KMS-11 (cell line): Measurements from ENCODE around the gene JUP.

Experiments used
- H2AFZ ChIP-seq: fragments of 200-600 bp; sonication (generic); 2 replicates; pipeline ENCODE4 v1.6.1; 2016; ENCODE audit warnings: antibody characterized with exemption, mixed run types, low read depth
- H3K27ac ChIP-seq: fragments of 200-600 bp; sonication (generic); 2 replicates; pipeline ENCODE4 v1.6.1; 2016; ENCODE audit warnings: mild to moderate bottlenecking, mixed run types
- H3K27me3 ChIP-seq: fragments of 200-600 bp; sonication (generic); 2 replicates; pipeline ENCODE4 v1.6.1; 2017; ENCODE audit warnings: mild to moderate bottlenecking, low read depth, mixed run types, moderate library complexity; ENCODE audit not compliant: insufficient read depth
- H3K36me3 ChIP-seq: fragments of 200-600 bp; sonication (generic); 2 replicates; pipeline ENCODE4 v1.6.1; 2017; ENCODE audit warnings: mild to moderate bottlenecking, mixed run types; ENCODE audit not compliant: insufficient read depth
- H3K4me1 ChIP-seq: fragments of 200-600 bp; sonication (generic); 2 replicates; pipeline ENCODE4 v1.6.1; 2016; ENCODE audit warnings: mild to moderate bottlenecking, low read depth, mixed run types; ENCODE audit not compliant: poor library complexity, severe bottlenecking
- H3K4me2 ChIP-seq: fragments of 200-600 bp; sonication (generic); 2 replicates; pipeline ENCODE4 v1.7.0; 2016; ENCODE audit warnings: mild to moderate bottlenecking, mixed run types
- H3K4me3 ChIP-seq: fragments of 200-600 bp; sonication (generic); IDR thresholded peaks from 2 replicates; pipeline ENCODE4 v1.6.1; 2017; ENCODE audit warnings: low read depth, low read length, mixed read lengths; ENCODE audit not compliant: insufficient read depth
- H3K79me2 ChIP-seq: fragments of 200-600 bp; sonication (generic); 2 replicates; pipeline ENCODE4 v1.6.1; 2016; ENCODE audit warnings: low read depth, mixed run types; ENCODE audit not compliant: insufficient read depth
- H3K9ac ChIP-seq: fragments of 200-600 bp; sonication (generic); 2 replicates; pipeline ENCODE4 v1.6.1; 2016; ENCODE audit warnings: mild to moderate bottlenecking, mixed run types
- H4K20me1 ChIP-seq: fragments of 200-600 bp; sonication (generic); 2 replicates; pipeline ENCODE4 v1.6.1; 2016; ENCODE audit warnings: mild to moderate bottlenecking, mixed run types; ENCODE audit not compliant: insufficient read depth
- TF ChIP-seq, protein P1 (sequence below): fragments of 200-600 bp; sonication (generic); conservative IDR thresholded peaks from 2 replicates; pipeline ENCODE4 v1.6.1; 2017; ENCODE audit warnings: low read depth, mild to moderate bottlenecking, antibody characterized with exemption, low read length, moderate library complexity, mixed read lengths

The JUP gene

GRCh38 chr17:41784207-41784744, 2.2 kb downstream of the JUP start:
- H3K79me2 ChIP-seq = no peaks in the 10 kb centered on the region; the same call in 1 of the 2 replicates
- H4K20me1 ChIP-seq = no peaks in the 10 kb centered on the region
- H3K4me2 ChIP-seq = no peak overlapping the region; the same call in 1 of the 2 replicates
- no peak overlapping the region for H2AFZ ChIP-seq
- TF ChIP-seq, protein P1, sequence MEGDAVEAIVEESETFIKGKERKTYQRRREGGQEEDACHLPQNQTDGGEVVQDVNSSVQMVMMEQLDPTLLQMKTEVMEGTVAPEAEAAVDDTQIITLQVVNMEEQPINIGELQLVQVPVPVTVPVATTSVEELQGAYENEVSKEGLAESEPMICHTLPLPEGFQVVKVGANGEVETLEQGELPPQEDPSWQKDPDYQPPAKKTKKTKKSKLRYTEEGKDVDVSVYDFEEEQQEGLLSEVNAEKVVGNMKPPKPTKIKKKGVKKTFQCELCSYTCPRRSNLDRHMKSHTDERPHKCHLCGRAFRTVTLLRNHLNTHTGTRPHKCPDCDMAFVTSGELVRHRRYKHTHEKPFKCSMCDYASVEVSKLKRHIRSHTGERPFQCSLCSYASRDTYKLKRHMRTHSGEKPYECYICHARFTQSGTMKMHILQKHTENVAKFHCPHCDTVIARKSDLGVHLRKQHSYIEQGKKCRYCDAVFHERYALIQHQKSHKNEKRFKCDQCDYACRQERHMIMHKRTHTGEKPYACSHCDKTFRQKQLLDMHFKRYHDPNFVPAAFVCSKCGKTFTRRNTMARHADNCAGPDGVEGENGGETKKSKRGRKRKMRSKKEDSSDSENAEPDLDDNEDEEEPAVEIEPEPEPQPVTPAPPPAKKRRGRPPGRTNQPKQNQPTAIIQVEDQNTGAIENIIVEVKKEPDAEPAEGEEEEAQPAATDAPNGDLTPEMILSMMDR = no peak
- no peaks in the 10 kb centered on the region for H3K27me3 ChIP-seq
- no peak overlapping the region for H3K4me3 ChIP-seq
- no peaks in the 10 kb centered on the region for H3K36me3 ChIP-seq
- H3K27ac ChIP-seq = no peak overlapping the region
- H3K9ac ChIP-seq = no peak overlapping the region
- peaks cover 19% of the 10 kb centered on the region for H3K4me1 ChIP-seq

- H4K20me1 ChIP-seq = no peaks in the 10 kb centered on the region
- H3K79me2 ChIP-seq = no peaks in the 10 kb centered on the region; the same call in 1 of the 2 replicates
- TF ChIP-seq, protein P1 = no peak
- H3K9ac ChIP-seq = no peak overlapping the region
- no peak overlapping the region for H3K4me3 ChIP-seq
- H3K27ac ChIP-seq = no peak overlapping the region
- peaks cover 19% of the 10 kb centered on the region for H3K4me1 ChIP-seq
- H3K4me2 ChIP-seq = no peak overlapping the region
- no peaks in the 10 kb centered on the region for H3K36me3 ChIP-seq
- no peaks in the 10 kb centered on the region for H3K27me3 ChIP-seq
- H2AFZ ChIP-seq = no peak overlapping the region
Measured at GRCh38 chr17:41782142-41782541, 4.4 kb downstream of the JUP start.

DNA sequence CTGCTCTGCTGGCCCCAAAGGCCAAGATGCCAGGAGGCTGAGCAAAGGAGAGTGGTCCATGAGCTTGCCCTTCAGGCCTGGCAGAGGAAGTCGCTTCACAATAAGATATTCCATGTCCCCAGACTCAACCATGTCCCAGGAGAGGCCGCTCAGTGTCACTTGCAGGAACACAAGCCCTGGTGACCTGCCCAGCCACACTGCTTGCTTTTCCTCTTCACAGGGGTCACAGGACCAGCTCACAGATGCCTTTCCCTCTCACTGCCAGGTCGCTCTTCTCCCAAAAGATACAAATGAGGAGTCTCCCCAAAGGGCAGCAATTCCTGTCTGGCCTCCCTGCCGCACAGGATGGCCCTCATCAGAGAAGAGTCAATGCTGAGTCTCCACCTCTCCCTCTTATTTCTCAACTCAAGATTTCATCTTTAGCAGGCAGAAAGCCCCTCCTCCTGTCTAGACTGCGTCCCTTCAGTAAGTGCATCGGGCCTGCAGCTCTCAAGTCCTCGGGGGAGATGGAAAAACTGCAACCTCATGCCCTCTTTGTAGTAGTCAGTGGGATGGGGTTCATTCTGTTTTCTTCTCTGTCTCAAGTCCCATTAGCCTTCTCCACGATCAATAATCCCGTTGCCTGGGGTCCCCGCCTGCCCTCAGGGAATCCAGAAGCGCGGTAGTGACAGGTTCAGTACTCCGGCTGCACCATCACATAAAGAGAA, 5.0 kb downstream of the JUP start:
- H3K4me2 ChIP-seq = no peak overlapping the region
- H4K20me1 ChIP-seq = no peaks in the 10 kb centered on the region
- H3K4me1 ChIP-seq = peaks cover 19% of the 10 kb centered on the region
- no peaks in the 10 kb centered on the region for H3K36me3 ChIP-seq
- TF ChIP-seq, protein P1 = no peak
- H3K9ac ChIP-seq = no peak overlapping the region
- no peaks in the 10 kb centered on the region for H3K27me3 ChIP-seq
- H3K27ac ChIP-seq = no peak overlapping the region
- no peak overlapping the region for H3K4me3 ChIP-seq
- no peaks in the 10 kb centered on the region; the same call in 1 of the 2 replicates for H3K79me2 ChIP-seq
- H2AFZ ChIP-seq = no peak overlapping the region

DNA sequence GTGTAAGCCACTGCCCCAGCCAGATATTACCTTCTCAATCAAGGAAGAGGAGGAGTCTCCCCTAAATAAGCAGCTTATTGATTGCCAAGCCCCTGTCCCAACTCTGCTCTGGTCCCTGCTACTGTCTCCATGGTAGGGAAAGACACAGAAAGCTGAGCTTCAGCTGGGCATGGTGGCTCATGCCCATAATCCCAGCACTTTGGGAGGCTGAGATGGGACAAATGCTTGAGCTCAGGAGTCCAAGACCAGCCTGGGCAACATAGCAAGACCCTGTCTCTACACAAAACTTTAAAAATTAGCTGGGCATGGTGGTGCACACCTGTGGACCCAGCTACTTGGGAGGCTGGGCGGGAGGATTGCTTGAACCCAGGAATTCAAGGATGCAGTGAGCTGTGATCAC, 6.6 kb downstream of the JUP start:
- H3K27me3 ChIP-seq = no peaks in the 10 kb centered on the region
- no peak overlapping the region for H3K9ac ChIP-seq
- H3K4me1 ChIP-seq = peaks cover 16% of the 10 kb centered on the region
- H3K4me2 ChIP-seq = no peak overlapping the region
- no peaks in the 10 kb centered on the region; the same call in 1 of the 2 replicates for H3K79me2 ChIP-seq
- H3K36me3 ChIP-seq = no peaks in the 10 kb centered on the region
- H3K27ac ChIP-seq = no peak overlapping the region
- H2AFZ ChIP-seq = no peak overlapping the region
- H3K4me3 ChIP-seq = no peak overlapping the region
- TF ChIP-seq, protein P1 = no peak
- no peaks in the 10 kb centered on the region for H4K20me1 ChIP-seq
